GM12878 (cell line): Measurements from ENCODE around the gene PHOX2A.

ENCODE experiments used
- ATF7 ChIP-seq: fragments of 450-650 bp; IDR thresholded peaks from 2 replicates; pipeline ENCODE4 v1.6.1; 2016; ENCODE audit warnings: low read depth, mild to moderate bottlenecking
- BHLHE40 ChIP-seq, 2 experiments: fragments of 450-650 bp in 1 of 2; IDR thresholded peaks; 2 replicates each; pipeline ENCODE4 v1.6.1; 2011 to 2017; ENCODE audit warnings: low read depth in 2 of 2, borderline replicate concordance in 1 of 2, improper control_type of control experiment in 1 of 2, low read length in 1 of 2, mild to moderate bottlenecking in 1 of 2
- SP1 ChIP-seq: IDR thresholded peaks from one replicate; pipeline ENCODE4 v1.6.1; 2011; ENCODE audit warnings: low read depth, low read length

- TF ChIP-seq SP1 = no peak
- TF ChIP-seq BHLHE40 (IDR thresholded peaks at IDR 0.05; ENCODE audit: borderline replicate concordance in 1 of 2, low read depth in 2 of 2, low read length in 1 of 2) = no peak
- TF ChIP-seq ATF7 = no peak
Measured at GRCh38 chr11:72231396-72232259, 12.3 kb downstream of the PHOX2A start.
